HG02870 (cell line): ENCODE data around the gene ESYT3.
"Not testable (repeated sequence)": the region's sequence is repeated elsewhere in the genome, so short reads cannot be mapped to it uniquely, and the experiment has no call there.

Experiments
- ATAC-seq: cut with Tn5 transposase; IDR thresholded peaks from one replicate; pipeline ENCODE4 v1.9.1; 2021; ENCODE audit warnings: mild to moderate bottlenecking, moderate library complexity; ENCODE audit not compliant: unreplicated experiment

ESYT3 gene

DNA sequence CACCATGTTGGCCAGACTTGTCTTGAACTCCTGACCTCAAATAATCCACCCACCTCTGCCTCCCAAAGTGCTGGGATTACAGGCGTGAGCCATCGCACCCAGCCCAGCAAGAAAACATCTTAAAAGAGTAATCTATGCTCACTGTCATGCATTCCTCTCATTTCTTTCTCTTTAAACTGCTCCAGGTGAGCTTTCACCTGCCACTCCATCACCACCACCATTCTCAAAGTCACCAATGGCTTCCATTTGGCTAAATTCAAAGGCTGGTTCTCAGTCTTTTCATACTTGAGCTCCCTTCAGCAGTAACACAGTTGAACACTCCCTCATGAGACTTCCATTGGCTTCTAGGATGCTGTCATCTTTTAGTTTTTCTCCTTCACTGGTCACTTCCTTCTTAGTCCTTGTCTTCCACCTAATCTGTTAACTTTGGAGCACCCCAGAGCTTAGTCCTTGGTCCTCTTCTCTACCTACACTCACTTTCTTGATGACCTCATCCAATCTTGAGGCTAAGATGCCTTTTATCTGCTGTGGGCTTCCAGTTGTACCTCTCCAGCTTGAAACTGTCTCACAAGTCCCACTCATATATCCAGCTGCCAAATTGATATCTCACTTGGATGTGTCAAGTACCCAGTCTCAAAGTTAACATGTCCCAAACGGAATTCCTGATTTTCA is 27.0 kb upstream of the ESYT3 start:
- no peak for ATAC-seq

- no peak for ATAC-seq
These were observed 25.5 kb upstream of the ESYT3 start for GRCh38 chr3:138408751-138409570.

DNA sequence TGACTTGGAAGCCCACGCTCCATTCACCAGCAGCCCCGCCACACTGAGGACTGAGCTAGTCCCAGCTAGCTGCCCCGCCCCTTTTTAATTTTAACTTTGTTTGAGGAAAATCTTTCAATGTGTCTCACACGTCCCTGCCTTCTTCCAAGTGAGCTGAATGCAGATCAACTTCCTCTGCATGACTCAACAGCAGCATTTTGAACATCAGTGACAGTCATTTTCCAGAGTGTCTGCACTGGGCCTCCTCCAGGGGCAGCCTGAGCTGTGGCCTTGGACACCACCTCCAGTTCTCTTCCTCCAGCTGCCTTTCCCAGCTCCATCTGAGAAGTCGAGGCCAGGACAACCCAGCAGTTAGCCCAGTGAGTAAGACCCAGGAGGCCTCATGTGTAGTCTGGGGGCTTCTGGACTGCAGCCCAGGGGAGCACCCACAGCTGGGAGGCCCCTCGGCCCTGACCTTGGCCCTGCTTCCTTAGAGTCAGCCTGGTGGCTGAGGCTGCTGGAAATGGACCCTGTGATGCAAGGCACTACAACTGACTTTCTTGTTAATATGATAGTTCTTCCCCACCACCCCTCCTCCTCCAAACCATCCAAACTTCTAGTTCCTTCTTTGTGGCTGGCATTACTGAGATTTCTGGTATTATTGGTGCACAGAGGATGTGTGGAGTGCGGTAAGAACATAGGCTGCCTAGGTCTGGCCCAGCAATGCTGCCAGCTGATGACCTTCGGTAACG is 21.4 kb upstream of the ESYT3 start:
- ATAC-seq, result no peak

GRCh38 chr3:138416236-138416635 is 18.2 kb upstream of the ESYT3 start:
- ATAC-seq, result not testable (repeated sequence)

GRCh38 chr3:138417559-138417982 is 16.8 kb upstream of the ESYT3 start:
- peak; percentile 76 for ATAC-seq

DNA sequence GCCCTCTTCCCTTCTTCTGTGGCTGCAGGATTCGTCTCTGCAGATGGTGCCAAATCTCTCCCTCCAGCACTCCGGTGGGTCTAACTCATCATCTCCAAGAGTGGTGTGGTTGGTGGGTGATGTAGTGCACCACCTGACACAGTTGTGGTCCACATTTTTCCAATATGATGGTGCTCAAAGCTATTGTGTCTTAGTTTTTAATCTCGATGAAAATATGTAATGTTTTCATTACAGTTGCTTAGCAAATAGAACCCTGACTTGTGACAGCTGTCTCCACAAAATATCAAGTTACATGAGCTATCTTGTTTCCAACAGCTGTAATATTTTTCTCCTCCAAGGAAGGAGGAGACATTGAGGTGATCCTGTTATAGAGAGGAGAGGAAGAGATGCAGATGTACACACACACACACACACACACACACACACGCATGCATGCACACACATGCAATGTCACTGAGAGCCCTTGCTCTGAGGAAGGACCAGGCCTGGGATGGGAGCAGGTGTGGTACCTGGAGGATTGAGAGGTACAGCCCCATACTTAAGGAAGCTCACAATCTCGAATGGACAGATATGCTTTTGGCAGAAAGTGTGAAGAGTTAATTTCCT is 15.7 kb upstream of the ESYT3 start:
- no peak for ATAC-seq

DNA sequence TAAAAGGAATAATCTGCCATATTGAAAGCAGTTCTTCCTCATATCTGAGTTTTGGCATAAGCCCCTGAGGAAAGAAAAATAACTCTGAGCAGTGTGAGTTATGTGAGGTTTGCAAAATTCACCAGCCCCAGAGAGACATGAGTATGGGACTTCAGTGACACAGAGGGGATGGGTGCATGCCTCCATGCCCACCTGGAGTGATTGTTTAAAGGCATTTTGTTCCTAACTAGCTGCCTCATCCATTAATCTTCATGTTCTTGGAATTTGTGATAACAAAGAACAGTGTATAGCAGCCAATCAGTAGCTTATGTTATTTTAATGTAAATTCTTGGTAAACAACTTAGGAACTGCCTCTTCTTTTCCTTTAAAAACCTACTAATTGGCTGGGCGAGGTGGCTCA is 11.1 kb upstream of the ESYT3 start:
- no peak for ATAC-seq

GRCh38 chr3:138424323-138424722 is 10.1 kb upstream of the ESYT3 start:
- ATAC-seq, result no peak

DNA sequence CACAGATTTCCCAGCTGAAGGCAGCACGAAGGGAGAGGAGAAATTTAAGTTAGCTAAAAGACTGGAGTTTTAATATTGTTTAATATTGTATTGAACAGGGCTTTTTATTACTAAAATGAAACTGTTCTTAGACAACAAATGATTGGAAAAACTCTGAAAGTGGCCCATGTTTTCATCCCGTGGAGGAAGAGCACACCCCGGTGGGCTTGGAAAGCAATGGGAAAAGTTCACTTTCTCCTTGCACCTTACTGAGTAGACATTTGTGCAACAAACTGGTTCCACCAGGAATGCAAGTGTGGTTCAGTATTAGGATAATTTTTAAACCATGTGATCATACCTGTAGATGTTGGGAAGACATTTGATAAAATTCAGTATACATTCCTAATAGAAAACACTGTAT is 8.2 kb upstream of the ESYT3 start:
- ATAC-seq, result no peak

- not testable (repeated sequence) for ATAC-seq
These were observed 7.7 kb upstream of the ESYT3 start for GRCh38 chr3:138426754-138427153.

- ATAC-seq, result no peak
These were observed 4.8 kb upstream of the ESYT3 start for GRCh38 chr3:138429665-138430064.

DNA sequence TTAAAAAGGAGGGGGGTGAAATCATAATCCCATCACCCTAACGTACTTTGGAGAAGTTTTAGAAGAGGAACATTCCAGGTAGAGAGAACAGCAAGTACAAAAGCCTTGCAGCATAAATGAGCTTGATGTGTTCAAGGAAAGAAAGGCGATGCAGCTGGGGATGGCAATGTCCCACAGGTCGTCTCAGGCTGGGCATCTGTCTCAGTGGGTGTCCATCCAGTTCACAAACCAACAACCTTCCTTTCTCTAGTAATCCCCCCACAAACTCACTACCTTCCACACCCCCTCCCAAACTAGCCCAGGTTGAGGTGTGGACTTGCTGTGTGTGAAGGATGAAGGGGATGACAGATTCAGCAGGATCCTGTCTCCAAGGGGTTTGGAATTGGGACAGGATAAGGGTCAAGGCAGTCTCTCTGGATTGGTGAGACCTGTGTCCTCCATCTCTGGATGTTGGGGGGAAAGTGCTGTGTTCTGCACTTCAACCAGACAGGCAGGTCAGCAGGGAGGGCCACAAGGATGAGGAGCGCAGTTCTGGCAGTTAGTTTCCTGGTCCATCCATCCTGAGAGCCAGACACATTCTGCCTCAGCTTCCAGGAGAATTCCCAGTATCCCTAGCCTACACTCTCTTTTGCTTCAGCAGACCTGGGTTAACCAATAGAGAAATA is 1.7 kb upstream of the ESYT3 start:
- no peak for ATAC-seq

GRCh38 chr3:138433892-138434275 is 532 bp upstream of the ESYT3 start:
- ATAC-seq, result no peak

GRCh38 chr3:138434875-138435772 is 708 bp downstream of the ESYT3 start:
- no peak for ATAC-seq

DNA sequence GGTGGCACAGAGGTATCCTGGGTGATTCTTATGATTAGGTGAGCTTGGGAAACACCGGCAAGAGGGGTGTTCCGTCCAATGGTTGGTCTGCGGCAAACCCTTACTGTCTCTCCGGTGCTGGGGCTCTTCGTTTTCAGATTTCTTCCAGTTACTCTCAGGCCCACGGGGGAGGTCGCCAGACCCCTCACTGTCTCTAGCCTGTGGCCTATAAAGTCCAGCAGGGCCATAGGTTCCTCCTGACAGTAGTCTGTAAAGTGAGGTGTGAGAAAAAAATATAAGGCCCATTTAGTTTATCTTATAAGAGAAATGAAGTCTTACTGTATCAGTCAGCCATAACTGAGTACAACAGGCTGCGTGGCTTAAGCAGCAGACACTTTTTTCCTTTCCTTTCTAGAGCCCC is 1.4 kb downstream of the ESYT3 start:
- no peak for ATAC-seq

- ATAC-seq, result no peak
These were observed 2.9 kb downstream of the ESYT3 start for GRCh38 chr3:138437281-138437680.

DNA sequence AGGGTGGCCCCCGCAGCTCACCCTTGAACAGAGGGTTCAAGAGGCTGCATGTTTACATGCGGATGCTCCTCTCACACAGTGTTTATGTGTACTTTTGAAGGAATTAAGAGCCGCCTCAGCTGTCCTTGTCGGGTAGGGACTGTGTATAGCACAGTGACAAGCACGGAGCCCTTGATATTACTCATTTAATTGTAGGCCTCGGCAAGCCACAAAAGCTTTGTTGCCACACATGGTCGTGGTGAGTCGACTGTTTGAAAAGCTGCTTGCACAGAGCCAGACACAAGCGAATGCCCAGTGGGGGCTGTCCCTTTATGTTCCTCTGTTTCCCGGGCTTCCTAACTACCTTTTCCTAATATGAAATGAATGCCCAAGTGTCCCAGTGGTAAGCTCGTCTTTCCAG is 4.5 kb downstream of the ESYT3 start:
- ATAC-seq, result no peak

- no peak for ATAC-seq
These were observed 5.2 kb downstream of the ESYT3 start for GRCh38 chr3:138439646-138440045.

DNA sequence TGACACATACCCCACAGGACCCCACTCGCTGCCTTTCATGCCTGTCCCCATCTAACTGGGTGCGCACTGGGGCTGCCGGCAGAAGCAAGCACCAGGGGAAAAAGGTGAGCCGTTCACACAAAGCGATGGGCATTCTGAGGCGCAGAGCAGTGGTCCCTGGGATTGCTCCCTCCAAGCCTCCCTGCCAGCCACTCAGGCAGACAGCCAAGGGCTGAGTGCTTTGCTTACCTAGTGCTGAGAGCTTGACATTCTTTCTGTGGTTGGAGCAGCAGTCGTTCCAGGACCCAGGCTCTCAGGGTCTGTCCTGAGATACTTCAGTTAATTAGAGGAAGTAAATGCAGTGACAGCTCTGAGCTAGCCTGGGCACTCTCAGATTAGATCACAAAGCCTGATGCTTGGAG is 5.7 kb downstream of the ESYT3 start:
- no peak for ATAC-seq

DNA sequence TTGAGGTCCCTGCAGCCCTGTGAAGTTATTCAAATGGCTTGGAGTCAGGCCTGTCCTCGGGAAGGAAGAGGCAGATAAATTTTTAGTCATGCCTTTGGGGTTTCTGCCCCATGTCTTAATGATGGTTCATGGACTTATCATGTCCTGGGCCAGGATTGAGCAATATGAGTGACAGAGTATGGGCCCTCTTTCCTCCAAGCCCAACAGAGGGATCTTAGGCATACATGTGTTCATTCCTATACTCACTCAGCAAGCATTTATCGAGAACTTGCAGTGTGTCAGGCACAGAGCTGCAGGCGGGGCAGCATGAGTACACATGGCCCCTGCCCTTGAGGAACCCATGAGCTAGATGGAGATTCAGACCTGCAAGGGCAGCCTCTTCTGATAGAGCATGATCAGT is 6.2 kb downstream of the ESYT3 start:
- no peak for ATAC-seq
